ENCODE measurements around the gene FAM124A. TPM values are rescaled to one million over a fixed set of nuclear protein-coding genes. Genes with fewer than 3 reads are reported as not detected.

Gene FAM124A
- total RNA-seq, 5 donors from 2014 or later (not counting 1 experiment from before 2014, with no cell fraction given): 0.09 TPM; not detected in 4

DNA sequence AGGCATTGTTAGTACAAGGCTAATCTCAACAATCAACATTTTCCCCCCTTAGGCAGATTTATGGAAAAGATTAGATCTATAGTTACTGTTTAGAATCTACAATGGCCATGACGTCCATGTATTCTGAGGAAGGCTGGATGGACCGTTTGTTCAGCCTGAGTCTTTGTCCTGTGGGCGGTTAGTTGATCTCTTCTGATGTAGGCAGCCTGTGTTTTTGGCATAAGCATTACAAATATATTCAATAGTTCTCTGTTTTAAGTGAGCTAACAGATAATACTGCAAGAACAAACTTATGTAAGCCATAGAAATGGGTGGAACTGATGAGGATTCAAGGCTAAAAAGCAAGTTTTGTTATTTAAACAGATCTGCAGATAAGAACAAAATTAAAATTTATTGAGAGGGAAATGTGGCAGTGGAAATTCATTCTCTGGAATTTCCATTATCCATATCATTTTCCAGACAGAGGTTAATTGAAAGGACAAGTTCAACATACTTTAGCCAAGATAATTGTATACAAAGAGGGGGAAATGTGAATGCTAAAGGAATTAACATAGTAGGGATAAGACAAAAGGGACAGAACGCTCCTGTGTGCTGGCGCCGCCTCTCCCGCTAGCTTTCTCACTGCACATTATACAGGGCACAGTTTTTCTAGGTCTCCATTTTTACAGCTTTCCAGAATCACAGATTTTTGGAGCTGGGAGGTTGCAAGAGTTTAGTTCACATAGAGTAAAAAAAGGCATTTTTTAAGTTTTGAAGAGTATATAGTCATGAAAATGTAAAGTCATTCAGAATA, 48.6 kb downstream of the FAM124A start:
- no peak overlapping the region for H3K27ac Mint-ChIP-seq
- H3K27ac ChIP-seq (ENCODE audit: low read length): no peak overlapping the region
- no peaks in the 10 kb centered on the region for H3K36me3 ChIP-seq (ENCODE audit: control insufficient read depth in 2 of 2, extremely low read depth in 1 of 2, insufficient read depth in 1 of 2, low read length in 1 of 2)
- DNase-seq: no peak
- H3K9me3 Mint-ChIP-seq: no peaks in the 10 kb centered on the region
- H3K36me3 Mint-ChIP-seq: no peaks in the 10 kb centered on the region
- peaks cover 0 to 5% of the 10 kb centered on the region in 2 donors for H3K27me3 Mint-ChIP-seq
- POLR2A ChIA-PET: no interaction called here
- WGBS (ENCODE audit: insufficient coverage): no CpG with 5 or more reads among the region's 7 CpGs
- no peak overlapping the region for H3K4me3 ChIP-seq (ENCODE audit: control insufficient read depth in 1 of 2, extremely low read depth in 1 of 2, low read length in 1 of 2)
- no peaks in the 10 kb centered on the region for H3K27me3 ChIP-seq (replicated peaks in 1 of 2; ENCODE audit: control insufficient read depth in 2 of 2, extremely low read depth in 1 of 2, insufficient read depth in 2 of 2, low read length in 1 of 2)
- no peaks in the 10 kb centered on the region for H3K4me1 Mint-ChIP-seq
- ATAC-seq (replicated peaks in 1 of 4): no peak
- no peaks in the 10 kb centered on the region for H3K4me1 ChIP-seq (ENCODE audit: control insufficient read depth in 1 of 2, extremely low read depth in 1 of 2, insufficient read depth in 2 of 2, low read length in 2 of 2)
- H3K4me3 Mint-ChIP-seq: no peak overlapping the region
- no peaks in the 10 kb centered on the region for H3K9me3 ChIP-seq
- CTCF ChIA-PET: no interaction called here

GRCh38 chr13:51271528-51272085, 49.4 kb downstream of the FAM124A start:
- H3K4me1 Mint-ChIP-seq: no peaks in the 10 kb centered on the region
- Histone ChIP-seq H3K36me3 (ENCODE audit: control insufficient read depth in 2 of 2, extremely low read depth in 1 of 2, insufficient read depth in 1 of 2, low read length in 1 of 2) (no peaks in the 10 kb centered on the region), H3K27ac (ENCODE audit: low read length) (no peak overlapping the region), H3K9me3 (no peaks in the 10 kb centered on the region), H3K27me3 (replicated peaks in 1 of 2; ENCODE audit: control insufficient read depth in 2 of 2, extremely low read depth in 1 of 2, insufficient read depth in 2 of 2, low read length in 1 of 2) (no peaks in the 10 kb centered on the region), H3K4me1 (ENCODE audit: control insufficient read depth in 1 of 2, extremely low read depth in 1 of 2, insufficient read depth in 2 of 2, low read length in 2 of 2) (no peaks in the 10 kb centered on the region), H3K4me3 (ENCODE audit: control insufficient read depth in 1 of 2, extremely low read depth in 1 of 2, low read length in 1 of 2) (no peak overlapping the region)
- no peak for DNase-seq
- ChIA-PET CTCF (no interaction called here), POLR2A (no interaction called here)
- H3K36me3 Mint-ChIP-seq: no peaks in the 10 kb centered on the region
- no peak for ATAC-seq (replicated peaks in 1 of 4)
- H3K27ac Mint-ChIP-seq: no peak overlapping the region
- 80% methylated on average over 8 of the region's 10 CpGs for WGBS (ENCODE audit: insufficient coverage)
- H3K9me3 Mint-ChIP-seq: no peaks in the 10 kb centered on the region
- peaks cover 0 to 7% of the 10 kb centered on the region in 2 donors for H3K27me3 Mint-ChIP-seq
- no peak overlapping the region for H3K4me3 Mint-ChIP-seq

- DNase-seq (no peak), ATAC-seq (replicated peaks in 1 of 4) (no peak)
- H3K4me3 Mint-ChIP-seq: no peak overlapping the region
- H3K36me3 Mint-ChIP-seq: no peaks in the 10 kb centered on the region
- no peak overlapping the region for H3K27ac Mint-ChIP-seq
- no peaks in the 10 kb centered on the region for H3K9me3 ChIP-seq
- H3K4me1 Mint-ChIP-seq: no peaks in the 10 kb centered on the region
- no peak overlapping the region for H3K4me3 ChIP-seq (ENCODE audit: control insufficient read depth in 1 of 2, extremely low read depth in 1 of 2, low read length in 1 of 2)
- no peaks in the 10 kb centered on the region for H3K9me3 Mint-ChIP-seq
- ChIA-PET CTCF (interaction anchor here in 1 of 2 donors (0.5 to 0.7 kb wide), 3 partner anchors 9 to 1644 kb away, joined by 3 to 4 read pairs (median 3); no protein-coding TSS in a partner anchor), POLR2A (no interaction called here)
- no CpG with 5 or more reads among the region's 2 CpGs for WGBS (ENCODE audit: insufficient coverage)
- no peaks in the 10 kb centered on the region for H3K4me1 ChIP-seq (ENCODE audit: control insufficient read depth in 1 of 2, extremely low read depth in 1 of 2, insufficient read depth in 2 of 2, low read length in 2 of 2)
- H3K27me3 ChIP-seq (replicated peaks in 1 of 2; ENCODE audit: control insufficient read depth in 2 of 2, extremely low read depth in 1 of 2, insufficient read depth in 2 of 2, low read length in 1 of 2): peaks cover 0 to 10% of the 10 kb centered on the region in 2 experiments
- H3K27me3 Mint-ChIP-seq: peaks cover 0 to 7% of the 10 kb centered on the region in 2 donors
- H3K27ac ChIP-seq (ENCODE audit: low read length): no peak overlapping the region
- H3K36me3 ChIP-seq (ENCODE audit: control insufficient read depth in 2 of 2, extremely low read depth in 1 of 2, insufficient read depth in 1 of 2, low read length in 1 of 2): no peaks in the 10 kb centered on the region
These were observed 52.9 kb downstream of the FAM124A start for GRCh38 chr13:51275101-51275500.

- Mint-ChIP-seq H3K4me1 (no peaks in the 10 kb centered on the region), H3K27ac (no peak overlapping the region), H3K9me3 (no peaks in the 10 kb centered on the region), H3K36me3 (no peaks in the 10 kb centered on the region), H3K27me3 (peaks cover 0 to 6% of the 10 kb centered on the region in 2 donors), H3K4me3 (no peak overlapping the region)
- peaks cover 0 to 14% of the 10 kb centered on the region in 2 experiments for H3K27me3 ChIP-seq (replicated peaks in 1 of 2; ENCODE audit: control insufficient read depth in 2 of 2, extremely low read depth in 1 of 2, insufficient read depth in 2 of 2, low read length in 1 of 2)
- no peaks in the 10 kb centered on the region for H3K9me3 ChIP-seq
- ATAC-seq (replicated peaks in 1 of 4) (no peak), DNase-seq (no peak)
- ChIA-PET POLR2A (no interaction called here), CTCF (no interaction called here)
- H3K4me3 ChIP-seq (ENCODE audit: control insufficient read depth in 1 of 2, extremely low read depth in 1 of 2, low read length in 1 of 2): no peak overlapping the region
- H3K27ac ChIP-seq (ENCODE audit: low read length): no peak overlapping the region
- no peaks in the 10 kb centered on the region for H3K36me3 ChIP-seq (ENCODE audit: control insufficient read depth in 2 of 2, extremely low read depth in 1 of 2, insufficient read depth in 1 of 2, low read length in 1 of 2)
- no peaks in the 10 kb centered on the region for H3K4me1 ChIP-seq (ENCODE audit: control insufficient read depth in 1 of 2, extremely low read depth in 1 of 2, insufficient read depth in 2 of 2, low read length in 2 of 2)
- 70% methylated on average over 2 of the region's 4 CpGs for WGBS (ENCODE audit: insufficient coverage)
These were observed 54.4 kb downstream of the FAM124A start for GRCh38 chr13:51276636-51277035.

- ATAC-seq (replicated peaks in 1 of 4) (no peak), DNase-seq (no peak)
- Mint-ChIP-seq H3K4me3 (no peak overlapping the region), H3K36me3 (no peaks in the 10 kb centered on the region), H3K9me3 (no peaks in the 10 kb centered on the region), H3K4me1 (no peaks in the 10 kb centered on the region), H3K27ac (no peak overlapping the region), H3K27me3 (peaks cover 0 to 6% of the 10 kb centered on the region in 2 donors)
- Histone ChIP-seq H3K36me3 (ENCODE audit: control insufficient read depth in 2 of 2, extremely low read depth in 1 of 2, insufficient read depth in 1 of 2, low read length in 1 of 2) (no peaks in the 10 kb centered on the region), H3K27ac (ENCODE audit: low read length) (no peak overlapping the region), H3K4me3 (ENCODE audit: control insufficient read depth in 1 of 2, extremely low read depth in 1 of 2, low read length in 1 of 2) (no peak overlapping the region), H3K27me3 (replicated peaks in 1 of 2; ENCODE audit: control insufficient read depth in 2 of 2, extremely low read depth in 1 of 2, insufficient read depth in 2 of 2, low read length in 1 of 2) (peaks cover 0 to 14% of the 10 kb centered on the region in 2 experiments), H3K4me1 (ENCODE audit: control insufficient read depth in 1 of 2, extremely low read depth in 1 of 2, insufficient read depth in 2 of 2, low read length in 2 of 2) (no peaks in the 10 kb centered on the region), H3K9me3 (no peaks in the 10 kb centered on the region)
- WGBS (ENCODE audit: insufficient coverage): 90% methylated on average over 3 of the region's 4 CpGs
- POLR2A ChIA-PET: no interaction called here
- CTCF ChIA-PET: interaction anchor here in 1 of 2 donors (0.6 kb wide), 1 partner anchor 155 kb away, joined by 3 read pairs; no protein-coding TSS in a partner anchor
These were observed 55.7 kb downstream of the FAM124A start for GRCh38 chr13:51277928-51278327.

DNA sequence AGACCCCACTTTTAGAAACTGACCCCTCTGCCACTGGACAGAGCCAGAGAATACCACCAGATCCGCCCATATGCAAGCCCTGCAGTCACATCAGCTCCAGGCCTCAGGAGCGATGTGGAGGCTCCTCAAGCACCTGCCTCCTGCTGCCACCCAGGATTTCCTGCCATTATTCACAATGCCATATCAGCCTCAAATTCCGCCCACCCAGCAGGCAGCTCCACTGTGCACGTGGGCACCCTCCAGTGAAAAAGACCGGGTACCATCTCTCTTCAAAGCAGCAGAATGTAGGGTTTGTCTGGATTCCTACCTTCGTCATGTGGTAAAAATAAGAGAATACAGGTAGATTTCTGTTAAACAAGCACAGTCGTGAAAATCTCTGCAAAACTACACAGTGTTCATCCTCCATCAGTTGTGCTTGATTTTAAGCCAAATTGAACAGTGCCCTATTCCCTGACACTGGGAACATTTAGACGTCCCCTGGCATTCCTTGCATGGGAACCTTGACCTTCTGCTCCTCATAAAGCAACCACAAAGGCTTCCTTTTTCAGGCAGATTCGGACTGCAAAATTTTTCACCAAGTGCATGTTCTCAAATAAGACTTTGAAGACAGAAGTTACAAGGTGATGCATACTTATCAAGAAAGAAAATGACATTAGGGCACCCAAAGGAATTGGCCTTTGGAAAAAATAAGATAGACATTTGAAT, 56.4 kb downstream of the FAM124A start:
- Histone ChIP-seq H3K27ac (ENCODE audit: low read length) (no peak overlapping the region), H3K9me3 (no peaks in the 10 kb centered on the region), H3K4me1 (ENCODE audit: control insufficient read depth in 1 of 2, extremely low read depth in 1 of 2, insufficient read depth in 2 of 2, low read length in 2 of 2) (no peaks in the 10 kb centered on the region), H3K4me3 (ENCODE audit: control insufficient read depth in 1 of 2, extremely low read depth in 1 of 2, low read length in 1 of 2) (no peak overlapping the region), H3K27me3 (replicated peaks in 1 of 2; ENCODE audit: control insufficient read depth in 2 of 2, extremely low read depth in 1 of 2, insufficient read depth in 2 of 2, low read length in 1 of 2) (peaks cover 0 to 14% of the 10 kb centered on the region in 2 experiments), H3K36me3 (ENCODE audit: control insufficient read depth in 2 of 2, extremely low read depth in 1 of 2, insufficient read depth in 1 of 2, low read length in 1 of 2) (no peaks in the 10 kb centered on the region)
- Mint-ChIP-seq H3K4me3 (no peak overlapping the region), H3K27me3 (peaks cover 0 to 6% of the 10 kb centered on the region in 2 donors), H3K4me1 (no peaks in the 10 kb centered on the region), H3K36me3 (no peaks in the 10 kb centered on the region), H3K9me3 (no peaks in the 10 kb centered on the region), H3K27ac (no peak overlapping the region)
- DNase-seq (no peak), ATAC-seq (replicated peaks in 1 of 4) (no peak)
- CTCF ChIA-PET: interaction anchor here in 1 of 2 donors (0.6 kb wide), 1 partner anchor 156 kb away, joined by 3 read pairs; no protein-coding TSS in a partner anchor
- WGBS (ENCODE audit: insufficient coverage): 59% methylated on average over 4 of the region's 9 CpGs
- POLR2A ChIA-PET: no interaction called here
